Neuronal stem cell (in vitro differentiated cells): Measurements from ENCODE around the gene LIMS1.

Experiments used
- DNase-seq: peaks from one replicate; pipeline ENCODE4 v3.0.0-alpha.2; 2013; ENCODE audit warnings: low spot score
- H2AFZ ChIP-seq: one replicate; pipeline ENCODE4 v1.6.1; 2013; ENCODE audit warnings: mild to moderate bottlenecking, low read length, inconsistent platforms
- H2AK5ac ChIP-seq: 2 replicates; pipeline ENCODE4 v1.6.1; 2013; ENCODE audit warnings: low read depth, mild to moderate bottlenecking, inconsistent platforms, low read length, moderate library complexity, mixed read lengths
- H2BK120ac ChIP-seq: 2 replicates; pipeline ENCODE4 v1.6.1; 2013; ENCODE audit warnings: low read depth, mild to moderate bottlenecking, inconsistent platforms, low read length, moderate library complexity, mixed read lengths
- H2BK12ac ChIP-seq: one replicate; pipeline ENCODE4 v1.6.1; 2013; ENCODE audit warnings: low read length, inconsistent platforms
- H2BK15ac ChIP-seq: 2 replicates; pipeline ENCODE4 v1.6.1; 2013; ENCODE audit warnings: mild to moderate bottlenecking, low read length, inconsistent platforms, mixed read lengths
- H2BK5ac ChIP-seq: one replicate; pipeline ENCODE4 v1.6.1; 2013; ENCODE audit warnings: inconsistent platforms, mild to moderate bottlenecking, low read length, moderate library complexity
- H3K14ac ChIP-seq: one replicate; pipeline ENCODE4 v1.6.1; 2013; ENCODE audit warnings: low read length, inconsistent platforms
- H3K18ac ChIP-seq: 2 replicates; pipeline ENCODE4 v1.6.1; 2013; ENCODE audit warnings: low read length, inconsistent platforms
- H3K23ac ChIP-seq: 2 replicates; pipeline ENCODE4 v1.6.1; 2013; ENCODE audit warnings: low read depth, mild to moderate bottlenecking, mixed read lengths, low read length, inconsistent platforms; ENCODE audit not compliant: poor library complexity
- H3K27ac ChIP-seq: replicated peaks from 3 replicates; pipeline ENCODE4 v1.5.1; 2013; ENCODE audit warnings: low read length, inconsistent platforms
- H3K27me3 ChIP-seq, 3 experiments: 2 replicates each; pipeline ENCODE4 v1.6.1; 2013; ENCODE audit warnings: low read length in 3 of 3, mild to moderate bottlenecking in 2 of 3, inconsistent platforms in 1 of 3, low read depth in 1 of 3, mixed read lengths in 1 of 3, moderate library complexity in 1 of 3; ENCODE audit not compliant: control insufficient read depth in 3 of 3, insufficient read depth in 3 of 3
- H3K36me3 ChIP-seq, 2 donors: replicated peaks in 1 of 2; 2 replicates each; pipeline ENCODE4 v1.6.1; 2013; ENCODE audit warnings: low read length in 2 of 2; ENCODE audit not compliant: control insufficient read depth in 2 of 2, insufficient read depth in 2 of 2
- H3K4ac ChIP-seq: 2 replicates; pipeline ENCODE4 v1.6.1; 2013; ENCODE audit warnings: inconsistent platforms, mild to moderate bottlenecking, low read length, moderate library complexity
- H3K4me1 ChIP-seq, 2 donors: 1 replicate in 1 of 2; 2 replicates in 1 of 2; pipeline ENCODE4 v1.6.1; 2013; ENCODE audit warnings: low read length in 2 of 2, low read depth in 1 of 2; ENCODE audit not compliant: control insufficient read depth in 2 of 2, insufficient read depth in 1 of 2
- H3K4me2 ChIP-seq: one replicate; pipeline ENCODE4 v1.6.1; 2013; ENCODE audit warnings: mild to moderate bottlenecking, low read length, inconsistent platforms; ENCODE audit not compliant: insufficient read depth, poor library complexity, severe bottlenecking
- H3K4me3 ChIP-seq, 2 donors: 2 replicates each; pipeline ENCODE4 v1.5.1; 2013; ENCODE audit warnings: low read length in 2 of 2, mild to moderate bottlenecking in 2 of 2, inconsistent platforms in 1 of 2, moderate library complexity in 1 of 2
- H3K79me1 ChIP-seq: one replicate; pipeline ENCODE4 v1.6.1; 2013; ENCODE audit warnings: low read depth, mild to moderate bottlenecking, inconsistent platforms, low read length, moderate library complexity
- H3K9ac ChIP-seq: one replicate; pipeline ENCODE4 v1.6.1; 2013; ENCODE audit warnings: mild to moderate bottlenecking, low read depth, low read length, inconsistent platforms; ENCODE audit not compliant: poor library complexity
- H3K9me3 ChIP-seq, 2 donors: replicated peaks in 1 of 2; 2 replicates each; pipeline versions ENCODE3 to v1.6.1; 2013; ENCODE audit warnings: low read length in 2 of 2, mild to moderate bottlenecking in 2 of 2, inconsistent platforms in 1 of 2, low read depth in 1 of 2, mixed read lengths in 1 of 2, moderate library complexity in 1 of 2; ENCODE audit not compliant: control insufficient read depth in 2 of 2, insufficient read depth in 1 of 2
- H4K8ac ChIP-seq: one replicate; pipeline ENCODE4 v1.6.1; 2013; ENCODE audit warnings: low read depth, mild to moderate bottlenecking, inconsistent platforms, low read length, moderate library complexity
- H4K91ac ChIP-seq: one replicate; pipeline ENCODE4 v1.6.1; 2013; ENCODE audit warnings: low read length, low read depth, mild to moderate bottlenecking, inconsistent platforms; ENCODE audit not compliant: poor library complexity
- WGBS, 2 donors: extraction: QIAGEN DNeasy Blood & Tissue Kit; methylation state at CpG; one replicate each; pipeline ENCODE4 v1.1.7; 2013; ENCODE audit warnings: missing lambda C conversion rate in 2 of 2, mixed read lengths in 1 of 2; ENCODE audit not compliant: insufficient read length in 2 of 2, insufficient replicate concordance in 1 of 2; ENCODE audit errors: extremely low coverage in 2 of 2; 5-methylcytosine and 5-hydroxymethylcytosine counted together

LIMS1 gene

DNA sequence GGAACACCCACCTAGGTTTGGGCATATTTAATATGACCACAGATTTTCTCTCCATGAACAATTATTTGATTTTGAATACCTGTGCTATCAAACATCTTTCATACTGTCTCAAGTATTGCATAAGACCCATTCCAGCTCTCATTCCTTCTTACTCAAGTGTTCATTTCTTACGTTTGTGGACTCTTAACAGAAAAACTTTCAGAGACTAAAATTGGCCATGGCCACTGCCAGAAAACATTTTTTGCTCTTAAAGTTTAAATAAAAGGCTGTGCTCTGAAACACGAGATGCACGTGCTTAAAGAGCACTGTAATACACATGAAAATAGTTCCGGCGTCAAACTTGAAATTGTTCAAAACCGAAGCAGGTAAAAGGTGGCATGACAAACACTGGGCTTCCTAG lies 89.3 kb downstream of the LIMS1 start:
- Histone ChIP-seq H3K4ac (no peak overlapping the region), H4K91ac (no peak overlapping the region), H3K36me3 (no peaks in the 10 kb centered on the region), H3K4me3 (no peak overlapping the region), H2BK12ac (no peak overlapping the region), H2BK120ac (no peak overlapping the region), H3K9me3 (no peaks in the 10 kb centered on the region), H3K23ac (no peak overlapping the region), H3K9ac (no peak overlapping the region), H2AFZ (no peak overlapping the region), H3K14ac (no peak overlapping the region), H3K4me2 (no peak overlapping the region), H2AK5ac (no peak overlapping the region), H3K18ac (no peak overlapping the region), H3K79me1 (no peaks in the 10 kb centered on the region), H3K27ac (no peak overlapping the region), H2BK15ac (no peak overlapping the region), H4K8ac (no peak overlapping the region), H3K4me1 (peaks cover 12 to 36% of the 10 kb centered on the region in 2 donors), H2BK5ac (no peak overlapping the region), H3K27me3 (no peaks in the 10 kb centered on the region)
- DNase-seq, result no peak
- no CpG with 5 or more reads among the region's 6 CpGs for WGBS, 2 donors

DNA sequence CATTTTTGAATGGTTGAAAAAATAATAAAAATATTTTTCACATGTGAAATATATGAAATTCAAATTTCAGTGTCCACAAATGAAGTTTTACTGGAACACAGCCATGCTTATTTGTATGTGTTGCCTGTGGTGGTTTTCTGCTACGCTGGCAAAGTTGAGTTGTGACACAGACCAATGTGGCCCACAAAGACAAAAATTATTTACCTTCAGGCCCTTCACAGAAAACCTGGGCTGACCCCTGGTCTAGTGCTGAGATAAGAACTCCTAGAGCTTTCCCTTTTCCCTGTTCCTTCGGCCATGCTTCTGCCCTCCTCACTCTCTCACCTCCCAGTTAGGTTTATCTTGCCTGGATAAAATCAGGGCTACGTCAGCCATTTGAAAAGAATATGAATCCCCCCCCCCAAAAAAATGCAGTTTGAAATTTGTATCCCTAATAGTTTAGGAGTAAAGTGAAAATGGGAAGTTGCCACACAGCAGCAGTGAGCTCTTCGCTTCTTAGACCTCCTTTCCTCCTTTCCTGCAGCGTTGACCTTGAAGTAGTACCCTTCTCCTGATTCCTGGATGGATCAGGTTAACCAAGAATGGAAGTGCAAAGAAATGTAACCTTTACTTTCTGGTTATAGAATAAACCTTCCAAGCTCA lies 91.0 kb downstream of the LIMS1 start:
- H3K4me3 ChIP-seq, result no peak overlapping the region
- H3K4me1 ChIP-seq, result peaks cover 11 to 32% of the 10 kb centered on the region in 2 donors
- no peak overlapping the region for H2BK120ac ChIP-seq
- H3K27ac ChIP-seq, result no peak overlapping the region
- no peak overlapping the region for H3K4me2 ChIP-seq
- H3K27me3 ChIP-seq, result no peaks in the 10 kb centered on the region
- no peak overlapping the region for H4K8ac ChIP-seq
- H3K9ac ChIP-seq, result no peak overlapping the region
- H2AK5ac ChIP-seq, result no peak overlapping the region
- H2BK12ac ChIP-seq, result no peak overlapping the region
- no peak overlapping the region for H3K18ac ChIP-seq
- H2AFZ ChIP-seq, result no peak overlapping the region
- no peak overlapping the region for H4K91ac ChIP-seq
- no peak overlapping the region for H3K23ac ChIP-seq
- H2BK15ac ChIP-seq, result no peak overlapping the region
- H3K9me3 ChIP-seq, result no peaks in the 10 kb centered on the region
- no peak overlapping the region for H3K4ac ChIP-seq
- no CpG with 5 or more reads among the region's 5 CpGs for WGBS, 2 donors
- no peak overlapping the region for H3K14ac ChIP-seq
- H3K79me1 ChIP-seq, result no peaks in the 10 kb centered on the region
- H3K36me3 ChIP-seq, result no peaks in the 10 kb centered on the region
- DNase-seq, result no peak
- H2BK5ac ChIP-seq, result no peak overlapping the region

DNA sequence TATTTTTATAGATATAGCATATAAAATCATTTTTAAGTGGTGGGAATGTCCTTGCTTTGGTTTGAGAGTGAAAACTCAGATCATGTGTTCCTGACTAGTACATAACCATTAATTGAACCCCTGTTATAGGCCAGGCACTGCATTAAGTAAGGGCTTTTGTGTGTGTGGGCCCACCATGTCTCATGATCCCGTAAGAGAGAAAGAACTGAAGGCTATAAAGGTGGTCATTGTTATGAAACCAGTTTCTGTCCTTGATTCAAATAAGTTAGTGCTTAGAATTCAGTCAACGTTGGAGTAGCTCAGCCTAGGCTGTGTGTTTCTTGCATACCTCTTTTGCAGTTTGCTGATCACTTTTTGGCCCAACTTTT lies 91.5 kb downstream of the LIMS1 start:
- H3K27me3 ChIP-seq, result no peaks in the 10 kb centered on the region
- no peak overlapping the region for H2BK120ac ChIP-seq
- H3K4me2 ChIP-seq, result no peak overlapping the region
- WGBS, 2 donors, result no CpG with 5 or more reads among the region's 2 CpGs
- no peak overlapping the region for H4K91ac ChIP-seq
- H3K4ac ChIP-seq, result no peak overlapping the region
- peaks cover 9 to 26% of the 10 kb centered on the region in 2 donors for H3K4me1 ChIP-seq
- H3K27ac ChIP-seq, result no peak overlapping the region
- H2BK12ac ChIP-seq, result no peak overlapping the region
- H3K4me3 ChIP-seq, result no peak overlapping the region
- H3K9ac ChIP-seq, result no peak overlapping the region
- no peak overlapping the region for H3K14ac ChIP-seq
- no peak overlapping the region for H2BK15ac ChIP-seq
- no peak overlapping the region for H4K8ac ChIP-seq
- H3K18ac ChIP-seq, result no peak overlapping the region
- H3K23ac ChIP-seq, result no peak overlapping the region
- no peaks in the 10 kb centered on the region for H3K79me1 ChIP-seq
- H2AK5ac ChIP-seq, result no peak overlapping the region
- DNase-seq, result no peak
- H2AFZ ChIP-seq, result no peak overlapping the region
- H3K36me3 ChIP-seq, result no peaks in the 10 kb centered on the region
- no peak overlapping the region for H2BK5ac ChIP-seq
- H3K9me3 ChIP-seq, result no peaks in the 10 kb centered on the region

DNA sequence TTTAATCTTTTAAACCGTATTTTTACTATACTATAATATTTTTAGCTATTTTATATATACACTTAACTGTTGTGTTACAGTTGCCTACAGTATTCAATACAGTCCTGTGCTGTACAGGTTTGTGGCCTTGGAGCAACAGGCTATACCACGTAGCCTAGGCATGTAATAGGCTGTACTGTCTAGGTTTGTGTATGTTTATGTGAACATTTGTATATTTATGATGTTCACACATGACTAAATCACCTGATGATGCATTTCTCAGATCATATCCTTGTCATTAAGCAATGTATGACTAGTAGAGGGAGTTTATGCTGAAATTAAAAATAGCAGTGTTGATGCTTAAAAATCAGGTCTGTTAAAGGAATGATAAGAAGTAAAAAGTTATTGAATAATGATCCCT lies 92.7 kb downstream of the LIMS1 start:
- H3K4me3 ChIP-seq, result no peak overlapping the region
- H3K79me1 ChIP-seq, result no peaks in the 10 kb centered on the region
- no peaks in the 10 kb centered on the region for H3K9me3 ChIP-seq
- no peak overlapping the region for H3K18ac ChIP-seq
- no peak overlapping the region for H3K23ac ChIP-seq
- no CpG with 5 or more reads among the region's 2 CpGs for whole genome bisulfite sequencing, 2 donors
- no peak overlapping the region for H4K91ac ChIP-seq
- no peaks in the 10 kb centered on the region for H3K27me3 ChIP-seq
- no peak overlapping the region for H3K4me2 ChIP-seq
- peaks cover 4 to 15% of the 10 kb centered on the region in 2 donors for H3K4me1 ChIP-seq
- H4K8ac ChIP-seq, result no peak overlapping the region
- no peak overlapping the region for H3K4ac ChIP-seq
- H3K14ac ChIP-seq, result no peak overlapping the region
- no peak overlapping the region for H2AFZ ChIP-seq
- H2BK15ac ChIP-seq, result no peak overlapping the region
- no peak overlapping the region for H2BK120ac ChIP-seq
- no peak overlapping the region for H3K27ac ChIP-seq
- no peak for DNase-seq
- no peak overlapping the region for H2BK5ac ChIP-seq
- H3K36me3 ChIP-seq, result no peaks in the 10 kb centered on the region
- H2BK12ac ChIP-seq, result no peak overlapping the region
- no peak overlapping the region for H2AK5ac ChIP-seq
- H3K9ac ChIP-seq, result no peak overlapping the region
